Subcutaneous abdominal adipose tissue (tissue), 5 donors: ENCODE measurements around the gene NCOA5.
"Not testable (repeated sequence)": the region's sequence is repeated elsewhere in the genome, so short reads cannot be mapped to it uniquely, and the experiment has no call there.

ENCODE experiments used
- H3K27ac ChIP-seq: one replicate; pipeline ENCODE4 v1.7.0; 2013; ENCODE audit warnings: low read depth, mild to moderate bottlenecking, inconsistent platforms, low read length, moderate library complexity
- H3K27me3 ChIP-seq, 5 donors: one replicate each; pipeline ENCODE4 v1.7.0; 2013; ENCODE audit warnings: low read length in 5 of 5, inconsistent platforms in 1 of 5; ENCODE audit not compliant: control insufficient read depth in 5 of 5, insufficient read depth in 4 of 5
- H3K36me3 ChIP-seq, 5 donors: one replicate each; pipeline ENCODE4 v1.7.0; 2013; ENCODE audit warnings: low read length in 5 of 5; ENCODE audit not compliant: control insufficient read depth in 5 of 5, insufficient read depth in 5 of 5
- H3K4me1 ChIP-seq, 5 donors: one replicate each; pipeline ENCODE4 v1.7.0; 2013; ENCODE audit warnings: low read length in 5 of 5, mild to moderate bottlenecking in 3 of 5, moderate library complexity in 1 of 5; ENCODE audit not compliant: control insufficient read depth in 5 of 5, insufficient read depth in 5 of 5
- H3K4me3 ChIP-seq, 5 donors: one replicate each; pipeline ENCODE4 v1.7.0; 2013; ENCODE audit warnings: low read length in 5 of 5, low read depth in 1 of 5
- H3K9ac ChIP-seq, 5 donors: one replicate each; pipeline ENCODE4 v1.7.0; 2013; ENCODE audit warnings: low read length in 5 of 5, mild to moderate bottlenecking in 4 of 5, moderate library complexity in 3 of 5
- H3K9me3 ChIP-seq, 5 donors: one replicate each; pipeline ENCODE4 v1.7.0; 2013; ENCODE audit warnings: low read length in 5 of 5; ENCODE audit not compliant: control insufficient read depth in 5 of 5
- donor health status: healthy.
- donor health status: healthy.
- donor health status: healthy.
- donor health status: healthy.
- donor health status: healthy.

Gene NCOA5

DNA sequence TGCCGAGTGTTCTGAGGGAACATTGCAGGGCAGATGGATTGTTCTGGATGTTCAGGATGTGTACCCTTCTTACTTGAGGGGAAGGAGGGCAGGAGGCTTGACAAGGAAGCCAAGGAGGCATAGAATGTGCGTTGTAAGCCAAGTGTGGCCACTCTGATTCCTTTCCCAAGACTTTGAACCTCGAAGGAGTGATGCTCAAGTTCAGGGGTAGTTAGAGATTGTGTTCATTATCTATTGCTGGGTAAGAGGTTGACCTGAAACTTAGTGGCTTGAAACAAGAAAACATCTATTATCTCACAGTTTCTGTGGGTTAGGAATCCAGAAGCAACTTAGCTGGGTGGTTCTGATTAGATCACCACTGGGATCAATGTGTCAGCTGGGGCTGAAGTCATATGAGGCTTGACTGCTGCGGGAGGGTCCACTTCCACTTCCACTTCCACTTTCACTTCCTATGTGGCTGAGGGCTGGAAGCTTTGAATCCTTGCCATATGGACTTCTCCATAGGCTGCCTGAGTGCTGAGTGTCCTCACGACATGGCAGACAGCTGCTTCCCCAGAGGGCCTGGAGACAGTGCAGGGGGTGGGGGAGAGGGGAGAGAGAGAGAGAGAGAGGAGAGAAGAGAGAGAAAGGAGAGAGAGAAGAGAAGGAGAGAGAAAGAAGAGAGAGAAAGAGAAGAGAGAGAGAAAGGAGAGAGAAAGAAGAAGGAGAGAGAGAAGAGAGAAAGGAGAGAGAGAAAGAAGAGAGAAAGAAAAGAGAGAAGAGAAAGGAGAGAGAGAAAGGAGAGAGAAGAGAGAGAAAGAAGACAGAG, 21.5 kb upstream of the NCOA5 start:
- no peaks in the 10 kb centered on the region for H3K9me3 ChIP-seq
- H3K27ac ChIP-seq, result no peak overlapping the region
- peak overlapping the region in 1 of 5 donors; percentile 2 for H3K4me3 ChIP-seq
- H3K27me3 ChIP-seq, result peaks cover 0 to 11% (median 4%) of the 10 kb centered on the region in 5 donors
- H3K36me3 ChIP-seq, result no peaks in the 10 kb centered on the region
- H3K4me1 ChIP-seq, result peaks cover 0 to 22% (median 6%) of the 10 kb centered on the region in 5 donors
- H3K9ac ChIP-seq, result no peak overlapping the region

DNA sequence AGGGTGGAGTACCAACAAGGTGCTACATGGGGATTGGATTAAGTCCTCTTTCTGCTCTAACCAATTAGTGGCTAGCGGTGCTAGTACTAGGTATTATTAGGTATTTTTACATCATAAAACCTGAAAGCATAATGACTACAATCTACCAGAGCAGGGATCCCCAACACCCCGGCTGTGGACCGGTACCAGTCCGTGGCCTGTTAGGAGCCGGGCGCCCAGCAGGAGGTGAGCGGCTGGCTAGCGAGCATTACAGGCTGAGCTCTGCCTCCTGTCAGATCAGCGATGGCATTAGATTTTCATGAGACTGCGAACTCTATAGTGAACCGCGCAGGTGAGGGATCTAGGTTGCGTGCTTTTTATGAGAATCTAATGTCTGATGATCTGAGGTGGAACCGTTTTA, 19.2 kb upstream of the NCOA5 start:
- Histone ChIP-seq H3K4me1 (peaks cover 0 to 22% (median 6%) of the 10 kb centered on the region in 5 donors), H3K9me3 (peaks cover 0 to 2% (median 0%) of the 10 kb centered on the region in 5 donors), H3K36me3 (no peaks in the 10 kb centered on the region), H3K27me3 (peaks cover 0 to 11% (median 7%) of the 10 kb centered on the region in 5 donors), H3K9ac (no peak overlapping the region), H3K27ac (no peak overlapping the region), H3K4me3 (no peak overlapping the region)

DNA sequence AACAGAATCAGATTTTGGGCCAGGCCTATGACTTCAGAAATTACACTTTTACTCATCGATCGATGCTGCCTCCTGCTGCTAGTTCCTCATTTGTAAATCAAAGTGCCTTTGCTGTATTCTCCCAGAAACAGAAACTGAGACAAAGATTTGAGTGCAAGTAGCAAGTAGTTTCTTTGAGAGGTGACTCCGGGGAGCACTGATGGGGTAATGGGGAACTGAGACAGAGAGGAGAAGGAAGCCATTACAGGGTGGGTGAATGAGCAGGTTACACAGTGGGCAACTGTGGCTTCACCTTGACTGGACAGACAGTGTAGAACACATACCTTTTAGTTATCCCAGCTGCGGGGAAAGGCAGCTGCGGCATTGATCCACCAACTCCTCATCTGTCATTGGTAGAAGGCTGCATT, 18.7 kb upstream of the NCOA5 start:
- Histone ChIP-seq H3K9ac (no peak overlapping the region), H3K4me3 (no peak overlapping the region)

GRCh38 chr20:46107061-46107460, 17.3 kb upstream of the NCOA5 start:
- Histone ChIP-seq H3K4me1 (peaks cover 0 to 17% (median 6%) of the 10 kb centered on the region in 5 donors), H3K4me3 (no peak overlapping the region), H3K27ac (no peak overlapping the region), H3K9ac (no peak overlapping the region), H3K36me3 (no peaks in the 10 kb centered on the region), H3K9me3 (peaks cover 0 to 2% (median 0%) of the 10 kb centered on the region in 5 donors), H3K27me3 (peaks cover 4 to 13% (median 7%) of the 10 kb centered on the region in 5 donors)

More for the DNA sequence above, 18.7 kb upstream of the NCOA5 start:
- no peak overlapping the region for H3K27ac ChIP-seq
- H3K9me3 ChIP-seq, result peaks cover 0 to 2% (median 0%) of the 10 kb centered on the region in 5 donors
- H3K27me3 ChIP-seq, result peaks cover 0 to 11% (median 7%) of the 10 kb centered on the region in 5 donors
- H3K4me1 ChIP-seq, result peaks cover 0 to 22% (median 6%) of the 10 kb centered on the region in 5 donors
- no peaks in the 10 kb centered on the region for H3K36me3 ChIP-seq

GRCh38 chr20:46104262-46104661, 14.5 kb upstream of the NCOA5 start:
- Histone ChIP-seq H3K36me3 (no peaks in the 10 kb centered on the region), H3K9ac (no peak overlapping the region), H3K27ac (no peak overlapping the region), H3K9me3 (peaks cover 0 to 2% (median 0%) of the 10 kb centered on the region in 5 donors), H3K4me3 (no peak overlapping the region), H3K27me3 (peaks cover 5 to 22% (median 15%) of the 10 kb centered on the region in 5 donors), H3K4me1 (peaks cover 0 to 16% (median 8%) of the 10 kb centered on the region in 5 donors)

DNA sequence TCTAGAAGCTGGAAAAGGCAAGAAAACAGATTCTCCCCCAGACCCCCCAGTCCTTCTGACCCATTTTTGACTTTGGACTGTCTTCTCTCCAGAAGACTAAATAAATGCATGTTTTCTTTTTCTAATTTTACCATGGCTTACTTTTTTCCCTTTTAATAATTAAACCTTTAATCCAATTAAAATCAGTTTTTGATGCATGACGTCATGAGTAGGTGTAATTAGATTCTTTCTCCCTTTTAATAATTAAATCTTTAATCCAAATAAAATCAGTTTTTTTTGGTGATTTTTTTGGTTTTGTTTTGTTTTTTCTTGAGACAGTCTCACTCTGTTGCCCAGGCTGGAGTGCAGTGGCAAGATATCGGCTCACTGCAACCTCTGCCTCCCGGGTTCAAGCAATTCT, 13.2 kb upstream of the NCOA5 start:
- no peak overlapping the region for H3K4me3 ChIP-seq
- H3K9me3 ChIP-seq, result peaks cover 0 to 2% (median 0%) of the 10 kb centered on the region in 5 donors
- no peaks in the 10 kb centered on the region for H3K36me3 ChIP-seq
- no peak overlapping the region for H3K9ac ChIP-seq
- H3K27me3 ChIP-seq, result peaks cover 0 to 23% (median 11%) of the 10 kb centered on the region in 5 donors
- H3K4me1 ChIP-seq, result peaks cover 0 to 8% (median 8%) of the 10 kb centered on the region in 5 donors
- no peak overlapping the region for H3K27ac ChIP-seq

DNA sequence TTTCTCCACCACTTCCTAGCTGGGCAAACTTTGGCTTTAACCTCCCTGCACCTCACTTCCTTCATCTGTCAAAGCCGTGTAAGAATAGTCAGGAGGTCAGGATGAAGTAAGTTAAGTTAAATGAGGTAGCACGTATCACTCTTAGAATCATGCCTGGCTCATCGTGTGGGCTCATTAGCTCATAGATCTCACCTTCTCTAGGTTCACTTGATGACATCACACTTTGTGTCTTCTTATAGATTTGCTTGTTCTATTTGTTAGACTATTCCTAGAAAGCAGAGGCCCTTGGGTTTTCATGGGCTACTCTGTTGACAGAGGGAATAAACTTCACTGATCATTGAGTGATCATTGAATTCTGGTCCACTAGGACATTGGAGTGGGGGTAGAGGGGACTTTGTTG, 12.2 kb upstream of the NCOA5 start:
- H3K27me3 ChIP-seq, result peaks cover 0 to 23% (median 11%) of the 10 kb centered on the region in 5 donors
- H3K4me1 ChIP-seq, result peaks cover 0 to 8% (median 8%) of the 10 kb centered on the region in 5 donors
- no peak overlapping the region for H3K4me3 ChIP-seq
- H3K9ac ChIP-seq, result no peak overlapping the region
- H3K36me3 ChIP-seq, result no peaks in the 10 kb centered on the region
- peaks cover 0 to 2% (median 0%) of the 10 kb centered on the region in 5 donors for H3K9me3 ChIP-seq
- H3K27ac ChIP-seq, result no peak overlapping the region

DNA sequence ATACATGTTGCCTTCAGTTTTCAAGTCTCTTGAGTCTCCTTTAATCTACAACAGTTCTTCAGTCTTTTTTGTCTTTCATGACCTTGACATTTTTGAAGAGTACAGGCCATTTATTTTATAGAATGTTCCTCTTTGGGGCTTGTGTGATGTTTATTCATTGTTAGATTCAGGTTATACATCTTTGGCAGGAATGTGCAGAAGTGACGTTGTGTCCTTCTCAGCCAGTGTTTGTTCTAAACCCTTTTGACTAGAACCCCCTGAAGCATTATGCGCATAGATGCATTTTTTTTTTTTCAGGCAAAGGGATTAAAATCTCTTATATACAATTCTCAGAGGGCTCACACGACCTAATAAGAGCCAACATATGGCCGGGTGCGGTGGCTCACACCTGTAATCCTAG, 11.2 kb upstream of the NCOA5 start:
- Histone ChIP-seq H3K9me3 (peaks cover 0 to 2% (median 0%) of the 10 kb centered on the region in 5 donors), H3K9ac (no peak overlapping the region), H3K27me3 (peaks cover 0 to 18% (median 11%) of the 10 kb centered on the region in 5 donors), H3K27ac (no peak overlapping the region), H3K4me1 (peaks cover 0 to 8% (median 8%) of the 10 kb centered on the region in 5 donors), H3K36me3 (no peaks in the 10 kb centered on the region), H3K4me3 (no peak overlapping the region)

DNA sequence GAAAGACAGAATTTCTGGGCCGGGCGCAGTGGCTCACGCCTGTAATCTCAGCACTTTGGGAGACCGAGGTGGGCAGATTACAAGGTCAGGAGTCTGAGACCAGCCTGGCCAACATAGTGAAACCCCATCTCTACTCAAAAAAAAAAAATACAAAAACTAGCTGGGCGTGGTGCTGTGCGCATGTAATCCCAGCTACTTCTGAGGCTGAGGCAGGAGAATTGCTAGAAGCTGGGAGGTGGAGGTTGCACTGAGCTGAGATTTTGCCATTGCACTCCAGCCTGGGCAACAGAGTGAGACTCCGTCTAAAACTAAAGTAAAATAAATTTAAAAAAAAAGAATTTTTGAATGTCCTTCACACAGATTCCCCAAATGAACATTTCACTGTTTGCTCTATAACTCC, 10.7 kb upstream of the NCOA5 start:
- H3K4me1 ChIP-seq, H3K27ac ChIP-seq, H3K9ac ChIP-seq, H3K36me3 ChIP-seq, H3K9me3 ChIP-seq, H3K4me3 ChIP-seq: not testable (repeated sequence)
- peaks cover 0 to 18% (median 11%) of the 10 kb centered on the region in 5 donors for H3K27me3 ChIP-seq
